ENCODE measurements around the gene ACSS1.

ACSS1 gene

DNA sequence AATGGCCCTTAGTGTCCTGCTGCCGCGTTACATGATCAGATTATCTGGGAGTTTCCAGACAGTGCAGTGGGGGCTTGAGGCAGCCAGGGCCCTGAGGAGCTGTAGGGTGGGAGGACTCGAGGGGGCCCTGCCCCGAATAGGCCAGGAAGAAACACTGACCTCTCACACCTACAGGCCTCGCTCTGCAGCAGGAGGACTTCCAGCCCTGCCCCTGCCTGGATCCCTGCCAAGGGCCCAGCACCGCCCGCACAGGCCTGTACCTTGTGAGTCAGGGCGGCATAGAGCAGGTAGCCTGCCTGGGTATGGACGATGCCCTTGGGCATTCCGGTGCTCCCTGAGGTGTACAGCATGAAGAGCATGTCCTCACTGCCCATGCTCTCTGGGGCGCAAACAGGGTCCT is 35.3 kb downstream of the ACSS1 start:
- Histone ChIP-seq H3K4me3 (replicated peaks; ENCODE audit: insufficient read depth, low read length) (no peak overlapping the region), H3K27ac (replicated peaks) (no peak overlapping the region), H3K27me3 (ENCODE audit: insufficient read depth, poor library complexity, severe bottlenecking) (no peaks in the 10 kb centered on the region)
- no peak for DNase-seq (ENCODE audit: low read depth in 1 of 2, low spot score in 1 of 2)
- TF ChIP-seq SPI1 (IDR thresholded peaks at IDR 0.05; ENCODE audit: borderline replicate concordance, low read depth) (no peak), POLR2AphosphoS5 (IDR thresholded peaks at IDR 0.05; ENCODE audit: low read depth) (no peak)
- TF ChIP-seq, protein P1, sequence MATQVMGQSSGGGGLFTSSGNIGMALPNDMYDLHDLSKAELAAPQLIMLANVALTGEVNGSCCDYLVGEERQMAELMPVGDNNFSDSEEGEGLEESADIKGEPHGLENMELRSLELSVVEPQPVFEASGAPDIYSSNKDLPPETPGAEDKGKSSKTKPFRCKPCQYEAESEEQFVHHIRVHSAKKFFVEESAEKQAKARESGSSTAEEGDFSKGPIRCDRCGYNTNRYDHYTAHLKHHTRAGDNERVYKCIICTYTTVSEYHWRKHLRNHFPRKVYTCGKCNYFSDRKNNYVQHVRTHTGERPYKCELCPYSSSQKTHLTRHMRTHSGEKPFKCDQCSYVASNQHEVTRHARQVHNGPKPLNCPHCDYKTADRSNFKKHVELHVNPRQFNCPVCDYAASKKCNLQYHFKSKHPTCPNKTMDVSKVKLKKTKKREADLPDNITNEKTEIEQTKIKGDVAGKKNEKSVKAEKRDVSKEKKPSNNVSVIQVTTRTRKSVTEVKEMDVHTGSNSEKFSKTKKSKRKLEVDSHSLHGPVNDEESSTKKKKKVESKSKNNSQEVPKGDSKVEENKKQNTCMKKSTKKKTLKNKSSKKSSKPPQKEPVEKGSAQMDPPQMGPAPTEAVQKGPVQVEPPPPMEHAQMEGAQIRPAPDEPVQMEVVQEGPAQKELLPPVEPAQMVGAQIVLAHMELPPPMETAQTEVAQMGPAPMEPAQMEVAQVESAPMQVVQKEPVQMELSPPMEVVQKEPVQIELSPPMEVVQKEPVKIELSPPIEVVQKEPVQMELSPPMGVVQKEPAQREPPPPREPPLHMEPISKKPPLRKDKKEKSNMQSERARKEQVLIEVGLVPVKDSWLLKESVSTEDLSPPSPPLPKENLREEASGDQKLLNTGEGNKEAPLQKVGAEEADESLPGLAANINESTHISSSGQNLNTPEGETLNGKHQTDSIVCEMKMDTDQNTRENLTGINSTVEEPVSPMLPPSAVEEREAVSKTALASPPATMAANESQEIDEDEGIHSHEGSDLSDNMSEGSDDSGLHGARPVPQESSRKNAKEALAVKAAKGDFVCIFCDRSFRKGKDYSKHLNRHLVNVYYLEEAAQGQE (IDR thresholded peaks at IDR 0.05; ENCODE audit: insufficient replicate concordance, low read depth), result no peak

DNA sequence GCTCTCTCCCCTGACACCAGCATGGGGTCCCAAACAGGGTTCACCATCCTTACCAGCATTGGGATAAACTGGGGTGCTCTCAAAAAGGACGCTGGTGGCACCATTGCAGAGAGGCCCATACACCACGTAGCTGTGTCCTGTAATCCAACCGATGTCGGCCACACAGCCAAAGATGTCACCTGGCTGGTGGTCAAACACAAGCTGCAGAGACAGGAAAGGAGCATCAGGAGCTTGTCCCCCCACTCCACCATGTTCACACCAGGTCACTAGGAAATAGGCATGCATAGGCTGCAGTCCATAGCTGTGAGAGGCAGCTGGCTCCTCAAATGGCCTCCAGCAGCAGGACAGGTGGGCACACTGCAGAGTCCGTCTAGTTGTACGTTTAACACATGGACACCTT is 36.6 kb downstream of the ACSS1 start:
- TF ChIP-seq POLR2AphosphoS5 (IDR thresholded peaks at IDR 0.05; ENCODE audit: low read depth) (no peak), GABPA (IDR thresholded peaks at IDR 0.05; ENCODE audit: low read depth) (no peak), SPI1 (IDR thresholded peaks at IDR 0.05; ENCODE audit: borderline replicate concordance, low read depth) (no peak)
- TF ChIP-seq, protein P1 (IDR thresholded peaks at IDR 0.05; ENCODE audit: insufficient replicate concordance, low read depth), result no peak
- TF ChIP-seq, protein P2, sequence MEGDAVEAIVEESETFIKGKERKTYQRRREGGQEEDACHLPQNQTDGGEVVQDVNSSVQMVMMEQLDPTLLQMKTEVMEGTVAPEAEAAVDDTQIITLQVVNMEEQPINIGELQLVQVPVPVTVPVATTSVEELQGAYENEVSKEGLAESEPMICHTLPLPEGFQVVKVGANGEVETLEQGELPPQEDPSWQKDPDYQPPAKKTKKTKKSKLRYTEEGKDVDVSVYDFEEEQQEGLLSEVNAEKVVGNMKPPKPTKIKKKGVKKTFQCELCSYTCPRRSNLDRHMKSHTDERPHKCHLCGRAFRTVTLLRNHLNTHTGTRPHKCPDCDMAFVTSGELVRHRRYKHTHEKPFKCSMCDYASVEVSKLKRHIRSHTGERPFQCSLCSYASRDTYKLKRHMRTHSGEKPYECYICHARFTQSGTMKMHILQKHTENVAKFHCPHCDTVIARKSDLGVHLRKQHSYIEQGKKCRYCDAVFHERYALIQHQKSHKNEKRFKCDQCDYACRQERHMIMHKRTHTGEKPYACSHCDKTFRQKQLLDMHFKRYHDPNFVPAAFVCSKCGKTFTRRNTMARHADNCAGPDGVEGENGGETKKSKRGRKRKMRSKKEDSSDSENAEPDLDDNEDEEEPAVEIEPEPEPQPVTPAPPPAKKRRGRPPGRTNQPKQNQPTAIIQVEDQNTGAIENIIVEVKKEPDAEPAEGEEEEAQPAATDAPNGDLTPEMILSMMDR (IDR thresholded peaks at IDR 0.05; ENCODE audit: insufficient read depth, low read length), result no peak
- DNase-seq (ENCODE audit: low read depth in 1 of 2, low spot score in 1 of 2), result no peak
- no peak overlapping the region for H3K27ac ChIP-seq (replicated peaks)
- no peak overlapping the region for H3K4me3 ChIP-seq (replicated peaks; ENCODE audit: insufficient read depth, low read length)
- no peaks in the 10 kb centered on the region for H3K27me3 ChIP-seq (ENCODE audit: insufficient read depth, poor library complexity, severe bottlenecking)

DNA sequence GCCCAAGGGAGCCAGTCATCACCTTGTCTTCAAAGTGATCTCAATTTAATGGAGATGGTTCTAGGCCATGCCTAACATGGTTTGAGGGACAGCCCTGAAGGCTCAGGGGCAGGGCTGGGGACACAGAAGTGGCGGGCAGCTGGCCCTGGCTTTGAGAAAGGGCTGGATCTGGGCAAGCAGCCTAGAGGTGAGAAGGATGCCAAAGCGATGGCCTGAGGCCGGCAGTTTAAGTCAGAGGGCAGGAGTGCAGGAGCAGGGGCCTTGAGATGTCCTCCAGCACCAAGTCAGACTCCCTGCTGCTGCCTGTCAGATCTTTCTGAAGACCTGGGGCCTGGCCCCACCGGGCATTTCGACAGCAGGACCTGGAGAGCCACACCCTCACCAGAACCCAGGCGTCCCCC is 37.0 kb downstream of the ACSS1 start:
- Histone ChIP-seq H3K4me3 (replicated peaks; ENCODE audit: insufficient read depth, low read length) (no peak overlapping the region), H3K27me3 (ENCODE audit: insufficient read depth, poor library complexity, severe bottlenecking) (no peaks in the 10 kb centered on the region), H3K27ac (replicated peaks) (no peak overlapping the region)
- DNase-seq (ENCODE audit: low read depth in 1 of 2, low spot score in 1 of 2), result no peak
- TF ChIP-seq POLR2AphosphoS5 (IDR thresholded peaks at IDR 0.05; ENCODE audit: low read depth), result no peak
- TF ChIP-seq GABPA (IDR thresholded peaks at IDR 0.05; ENCODE audit: low read depth), result no peak
- TF ChIP-seq, protein P1 (IDR thresholded peaks at IDR 0.05; ENCODE audit: insufficient replicate concordance, low read depth), result no peak
- TF ChIP-seq SPI1 (IDR thresholded peaks at IDR 0.05; ENCODE audit: borderline replicate concordance, low read depth), result no peak
- TF ChIP-seq, protein P2 (IDR thresholded peaks at IDR 0.05; ENCODE audit: insufficient read depth, low read length), result no peak
